ENCODE measurements around the gene MAP2K3.
A peak's percentile ranks its signal among the peaks of the same experiment; 100 is the strongest.

Gene MAP2K3

GRCh38 chr17:21247552-21248258 lies 36.8 kb upstream of the MAP2K3 start:
- Histone ChIP-seq H3K9ac (ENCODE audit: low read depth, low read length) (no peak overlapping the region), H3K36me3 (ENCODE audit: insufficient read depth, low read depth, low read length) (no peaks in the 10 kb centered on the region), H3K27ac (ENCODE audit: low read length) (no peak overlapping the region), H3K27me3 (ENCODE audit: insufficient read depth, low read length) (peaks cover 8% of the 10 kb centered on the region; the same call in 1 of the 2 replicates), H3K4me3 (ENCODE audit: low read length) (no peak overlapping the region), H3K9me3 (ENCODE audit: insufficient read depth, low read depth, low read length) (no peaks in the 10 kb centered on the region), H3K4me1 (ENCODE audit: insufficient read depth, low read length) (no peaks in the 10 kb centered on the region)

- Histone ChIP-seq H3K4me3 (ENCODE audit: low read length) (no peak overlapping the region), H3K4me1 (ENCODE audit: insufficient read depth, low read length) (no peaks in the 10 kb centered on the region), H3K27ac (ENCODE audit: low read length) (no peak overlapping the region), H3K9me3 (ENCODE audit: insufficient read depth, low read depth, low read length) (no peaks in the 10 kb centered on the region), H3K36me3 (ENCODE audit: insufficient read depth, low read depth, low read length) (no peaks in the 10 kb centered on the region), H3K27me3 (ENCODE audit: insufficient read depth, low read length) (peaks cover 8% of the 10 kb centered on the region; the same call in 1 of the 2 replicates), H3K9ac (ENCODE audit: low read depth, low read length) (no peak overlapping the region)
Observed at GRCh38 chr17:21248500-21248899, 36.0 kb upstream of the MAP2K3 start.

DNA sequence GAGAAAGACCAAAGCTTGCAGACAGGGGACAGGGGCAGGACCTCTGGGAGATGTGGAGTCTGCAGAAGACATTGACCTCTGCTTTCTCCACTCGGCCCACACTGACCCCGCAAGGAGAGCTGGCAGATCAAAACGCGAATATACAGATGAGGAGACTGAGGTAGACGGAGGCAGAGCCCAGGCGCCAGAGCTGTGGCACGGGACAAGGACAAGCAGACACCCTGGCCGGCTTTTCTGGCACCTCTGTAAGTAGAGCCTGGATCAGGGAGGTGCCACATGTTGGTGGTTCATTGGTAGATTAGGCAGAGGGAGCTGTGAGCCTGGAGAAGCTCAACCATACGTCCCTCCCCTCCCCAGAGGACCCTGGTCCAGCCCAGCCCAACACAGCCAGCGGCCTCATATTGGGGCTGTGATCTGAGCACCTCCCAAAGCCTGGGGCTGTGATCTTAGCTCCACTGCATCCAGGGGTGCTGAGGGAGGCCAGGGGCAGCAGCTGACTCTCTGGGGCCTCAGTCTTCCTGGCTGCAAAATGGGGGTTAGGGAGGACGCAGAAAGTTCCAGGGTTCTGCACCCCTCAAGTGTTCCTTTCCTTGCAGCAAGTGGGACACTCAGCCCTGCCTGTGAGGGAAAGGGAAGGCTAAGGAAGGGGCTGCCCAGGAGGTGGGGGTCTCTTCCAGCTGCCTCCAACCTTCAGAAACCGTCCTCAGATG lies 35.3 kb upstream of the MAP2K3 start:
- Histone ChIP-seq H3K27me3 (ENCODE audit: insufficient read depth, low read length) (peaks cover 15% of the 10 kb centered on the region; the same call in 1 of the 2 replicates), H3K9ac (ENCODE audit: low read depth, low read length) (no peak overlapping the region), H3K27ac (ENCODE audit: low read length) (no peak overlapping the region), H3K4me3 (ENCODE audit: low read length) (no peak overlapping the region), H3K36me3 (ENCODE audit: insufficient read depth, low read depth, low read length) (no peaks in the 10 kb centered on the region), H3K9me3 (ENCODE audit: insufficient read depth, low read depth, low read length) (no peaks in the 10 kb centered on the region), H3K4me1 (ENCODE audit: insufficient read depth, low read length) (no peaks in the 10 kb centered on the region)

DNA sequence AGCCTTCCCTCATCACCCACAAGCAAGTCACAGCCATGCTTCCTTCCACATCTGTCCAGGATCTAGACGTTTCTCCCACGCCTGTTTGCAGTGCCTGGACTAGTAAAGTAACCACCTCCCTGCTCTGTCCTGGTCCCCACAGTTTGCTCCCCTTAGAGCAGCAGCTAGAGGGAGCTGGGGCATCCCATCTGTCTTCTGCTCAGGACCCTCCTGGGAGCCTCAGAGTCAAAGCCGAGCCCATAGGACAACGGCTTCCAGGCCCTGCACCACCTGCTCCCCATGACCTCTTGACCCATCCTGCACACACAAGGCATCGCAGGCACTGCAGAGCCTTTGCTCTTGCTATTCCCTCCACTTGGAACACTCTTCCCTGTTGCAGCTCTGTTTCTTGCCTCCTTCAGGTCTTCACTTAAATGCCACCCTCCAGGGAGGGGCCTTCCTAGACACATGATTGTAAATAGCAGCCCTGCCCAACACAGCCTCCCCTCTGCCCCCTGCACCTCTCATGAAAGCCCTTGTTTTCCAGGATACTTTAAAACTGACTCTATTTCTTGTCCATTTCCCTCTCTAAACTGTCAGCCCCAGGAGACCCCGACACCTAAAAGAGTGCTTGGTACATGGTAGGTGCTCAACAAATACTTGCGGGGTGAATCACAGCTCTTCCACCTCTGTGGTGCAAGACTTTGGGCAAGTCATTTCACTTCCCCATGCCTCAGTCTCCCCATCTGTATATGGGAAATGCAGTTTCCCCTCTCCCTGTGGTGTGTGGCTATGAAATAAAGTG lies 34.4 kb upstream of the MAP2K3 start:
- Histone ChIP-seq H3K27ac (ENCODE audit: low read length) (no peak overlapping the region), H3K27me3 (ENCODE audit: insufficient read depth, low read length) (peaks cover 15% of the 10 kb centered on the region; the same call in 1 of the 2 replicates), H3K36me3 (ENCODE audit: insufficient read depth, low read depth, low read length) (no peaks in the 10 kb centered on the region), H3K9ac (ENCODE audit: low read depth, low read length) (no peak overlapping the region), H3K4me3 (ENCODE audit: low read length) (no peak overlapping the region), H3K4me1 (ENCODE audit: insufficient read depth, low read length) (no peaks in the 10 kb centered on the region), H3K9me3 (ENCODE audit: insufficient read depth, low read depth, low read length) (no peaks in the 10 kb centered on the region)

DNA sequence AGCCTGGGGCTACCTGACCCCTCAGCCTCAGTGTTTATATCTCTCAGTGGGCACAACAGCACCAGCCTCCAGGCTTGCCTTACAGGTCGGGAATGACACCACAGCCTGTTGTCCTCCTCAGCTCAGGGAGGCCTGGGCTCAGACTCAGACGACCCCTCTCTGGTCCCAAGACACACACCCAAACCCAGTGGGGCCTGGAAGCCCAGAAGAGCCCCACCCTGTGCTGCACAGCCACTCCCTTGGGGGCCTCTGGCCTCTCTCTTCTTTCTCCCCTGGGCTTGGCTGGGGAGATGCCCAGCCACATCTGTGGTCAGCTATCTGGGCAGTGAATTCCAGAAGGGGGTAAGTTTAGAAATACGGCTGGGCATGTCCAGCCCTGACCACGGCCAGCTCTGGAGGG lies 33.7 kb upstream of the MAP2K3 start:
- no peaks in the 10 kb centered on the region for H3K9me3 ChIP-seq (ENCODE audit: insufficient read depth, low read depth, low read length)
- H3K27me3 ChIP-seq (ENCODE audit: insufficient read depth, low read length), result peaks cover 15% of the 10 kb centered on the region; the same call in 1 of the 2 replicates
- no peaks in the 10 kb centered on the region for H3K4me1 ChIP-seq (ENCODE audit: insufficient read depth, low read length)
- no peak overlapping the region for H3K4me3 ChIP-seq (ENCODE audit: low read length)
- H3K36me3 ChIP-seq (ENCODE audit: insufficient read depth, low read depth, low read length), result no peaks in the 10 kb centered on the region
- no peak overlapping the region for H3K27ac ChIP-seq (ENCODE audit: low read length)
- no peak overlapping the region for H3K9ac ChIP-seq (ENCODE audit: low read depth, low read length)

DNA sequence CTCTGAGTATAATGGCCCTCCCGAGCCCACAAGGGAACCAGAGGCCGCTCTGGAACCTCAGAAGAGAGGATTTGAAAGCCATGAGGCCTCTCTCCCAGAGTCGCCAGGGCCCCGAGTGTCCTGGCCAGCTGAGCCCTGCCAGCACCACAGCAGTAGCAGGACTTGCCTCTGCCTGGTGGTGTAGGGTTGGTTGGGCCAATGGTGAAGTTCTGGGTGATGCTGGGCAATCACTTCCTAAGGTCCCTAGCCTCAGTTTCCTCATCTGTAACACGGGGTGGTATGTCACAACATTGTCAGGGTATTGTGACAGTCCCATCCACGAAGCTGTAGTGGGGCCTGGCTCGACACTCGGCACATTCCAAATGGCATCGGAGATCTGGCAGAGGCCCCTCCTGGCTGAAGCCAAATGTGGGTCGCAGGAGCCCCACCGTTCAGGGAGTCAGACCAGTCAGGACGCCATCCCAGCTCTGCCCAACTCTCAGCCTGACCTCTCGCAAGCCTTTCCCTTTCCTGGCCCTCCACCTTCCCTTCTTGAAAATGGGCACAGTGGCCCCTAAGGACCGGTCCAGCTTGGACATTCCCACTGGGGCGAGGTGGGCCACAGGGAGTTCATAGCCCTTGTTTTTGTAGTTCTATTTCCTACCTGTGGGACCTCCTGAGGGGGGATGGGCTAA lies 33.0 kb upstream of the MAP2K3 start:
- Histone ChIP-seq H3K4me3 (ENCODE audit: low read length) (no peak overlapping the region), H3K4me1 (ENCODE audit: insufficient read depth, low read length) (no peaks in the 10 kb centered on the region; the same call in 1 of the 2 replicates), H3K27me3 (ENCODE audit: insufficient read depth, low read length) (peaks cover 15% of the 10 kb centered on the region; the same call in 1 of the 2 replicates), H3K27ac (ENCODE audit: low read length) (no peak overlapping the region), H3K9ac (ENCODE audit: low read depth, low read length) (no peak overlapping the region), H3K36me3 (ENCODE audit: insufficient read depth, low read depth, low read length) (no peaks in the 10 kb centered on the region), H3K9me3 (ENCODE audit: insufficient read depth, low read depth, low read length) (no peaks in the 10 kb centered on the region)

- Histone ChIP-seq H3K27ac (ENCODE audit: low read length) (no peak overlapping the region), H3K9ac (ENCODE audit: low read depth, low read length) (no peak overlapping the region), H3K36me3 (ENCODE audit: insufficient read depth, low read depth, low read length) (no peaks in the 10 kb centered on the region), H3K9me3 (ENCODE audit: insufficient read depth, low read depth, low read length) (no peaks in the 10 kb centered on the region), H3K4me1 (ENCODE audit: insufficient read depth, low read length) (no peaks in the 10 kb centered on the region; the same call in 1 of the 2 replicates), H3K27me3 (ENCODE audit: insufficient read depth, low read length) (peaks cover 15% of the 10 kb centered on the region; the same call in 1 of the 2 replicates), H3K4me3 (ENCODE audit: low read length) (peak overlapping the region; percentile 57)
Observed at GRCh38 chr17:21252289-21252795, 32.2 kb upstream of the MAP2K3 start.

GRCh38 chr17:21252796-21253645 lies 31.5 kb upstream of the MAP2K3 start, which contains the start of gene NATD1:
Gene NATD1, minus strand, starts transcription at chr17:21253410. Its CDS starts 146 bp downstream, at chr17:21253264.
- no peaks in the 10 kb centered on the region; the same call in 1 of the 2 replicates for H3K4me1 ChIP-seq (ENCODE audit: insufficient read depth, low read length)
- no peaks in the 10 kb centered on the region for H3K36me3 ChIP-seq (ENCODE audit: insufficient read depth, low read depth, low read length)
- no peak within 1 kb of the TSS for H3K27ac ChIP-seq (ENCODE audit: low read length)
- peaks cover 15% of the 10 kb centered on the region; the same call in 1 of the 2 replicates for H3K27me3 ChIP-seq (ENCODE audit: insufficient read depth, low read length)
- H3K4me3 ChIP-seq (ENCODE audit: low read length), result peak within 1 kb of the TSS; percentile 72
- no peaks in the 10 kb centered on the region for H3K9me3 ChIP-seq (ENCODE audit: insufficient read depth, low read depth, low read length)
- peak within 1 kb of the TSS; percentile 27; the same call in 1 of the 2 replicates for H3K9ac ChIP-seq (ENCODE audit: low read depth, low read length)

- peak overlapping the region; percentile 27; the same call in 1 of the 2 replicates for H3K9ac ChIP-seq (ENCODE audit: low read depth, low read length)
Observed at GRCh38 chr17:21253646-21254441, 30.7 kb upstream of the MAP2K3 start.

DNA sequence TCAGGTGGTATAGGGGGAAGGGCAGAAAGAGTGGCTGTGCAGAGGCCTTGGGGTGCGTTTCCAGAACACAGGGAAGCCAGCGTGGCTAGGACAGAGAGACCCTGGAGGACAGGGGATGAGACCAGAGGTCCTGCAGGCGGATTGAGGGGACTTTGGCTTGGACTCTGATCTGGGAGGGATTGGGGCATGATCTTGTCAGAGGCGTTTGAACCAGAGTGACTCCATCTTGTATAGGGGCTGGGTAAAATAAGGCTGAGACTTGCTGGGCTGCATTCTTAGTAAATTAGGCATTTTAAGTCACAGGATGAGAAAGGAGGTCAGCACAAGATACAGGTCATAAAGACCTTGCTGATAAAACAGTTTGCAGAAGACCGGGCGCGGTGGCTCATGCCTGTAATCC lies 25.9 kb upstream of the MAP2K3 start:
- H3K9ac ChIP-seq (ENCODE audit: low read depth, low read length), result no peak overlapping the region
- H3K27me3 ChIP-seq (ENCODE audit: insufficient read depth, low read length), result peaks cover 6% of the 10 kb centered on the region; the same call in 1 of the 2 replicates
- H3K27ac ChIP-seq (ENCODE audit: low read length), result no peak overlapping the region
- no peaks in the 10 kb centered on the region for H3K9me3 ChIP-seq (ENCODE audit: insufficient read depth, low read depth, low read length)
- H3K4me1 ChIP-seq (ENCODE audit: insufficient read depth, low read length), result no peaks in the 10 kb centered on the region; the same call in 1 of the 2 replicates
- no peak overlapping the region for H3K4me3 ChIP-seq (ENCODE audit: low read length)
- no peaks in the 10 kb centered on the region for H3K36me3 ChIP-seq (ENCODE audit: insufficient read depth, low read depth, low read length)

More at GRCh38 chr17:21253646-21254441, 30.7 kb upstream of the MAP2K3 start:
- H3K9me3 ChIP-seq (ENCODE audit: insufficient read depth, low read depth, low read length), result no peaks in the 10 kb centered on the region
- H3K27ac ChIP-seq (ENCODE audit: low read length), result no peak overlapping the region
- peaks cover 15% of the 10 kb centered on the region; the same call in 1 of the 2 replicates for H3K27me3 ChIP-seq (ENCODE audit: insufficient read depth, low read length)
- H3K4me1 ChIP-seq (ENCODE audit: insufficient read depth, low read length), result no peaks in the 10 kb centered on the region; the same call in 1 of the 2 replicates
- peak overlapping the region; percentile 72 for H3K4me3 ChIP-seq (ENCODE audit: low read length)
- no peaks in the 10 kb centered on the region for H3K36me3 ChIP-seq (ENCODE audit: insufficient read depth, low read depth, low read length)
